Measurements from ENCODE around the gene LRRFIP2.

LRRFIP2 gene

DNA sequence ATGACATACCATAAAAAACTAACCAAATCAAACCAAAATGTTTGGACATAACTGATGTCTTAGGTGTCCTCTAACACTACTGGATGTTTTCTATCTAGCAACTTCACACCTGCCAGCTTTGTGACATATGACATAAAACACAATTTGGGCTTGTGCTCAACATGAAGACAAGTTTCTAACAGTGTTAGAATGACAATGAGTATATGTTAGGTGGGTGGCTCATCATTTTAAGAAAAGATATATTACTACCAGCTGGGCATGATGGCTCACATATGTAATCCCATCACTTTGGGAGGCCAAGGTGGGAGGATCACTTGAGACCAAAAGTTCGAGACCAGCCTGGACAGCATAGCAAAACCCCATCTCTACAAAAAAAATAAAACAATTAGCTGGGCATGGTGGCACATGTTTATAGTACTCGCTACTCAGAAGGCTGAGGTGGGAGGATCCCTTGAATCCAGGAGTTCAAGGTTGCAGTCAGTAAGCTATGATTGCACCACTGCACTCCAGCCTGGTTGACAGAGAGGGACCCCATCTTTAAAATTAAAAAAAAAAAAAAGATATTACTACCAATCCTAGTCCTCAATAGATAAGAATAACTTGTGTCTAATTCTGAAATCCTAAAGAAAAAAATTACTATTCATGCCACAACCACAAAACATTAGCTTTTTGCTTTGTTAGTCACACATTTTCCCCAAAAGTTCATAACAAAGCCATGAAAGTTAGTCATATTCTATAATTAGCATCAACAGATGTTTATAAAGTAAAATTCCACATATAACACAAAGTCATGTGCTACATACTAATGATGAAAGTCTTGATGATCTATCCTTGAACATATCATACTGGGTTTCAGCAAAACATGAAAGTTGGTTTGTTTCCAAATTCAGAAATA is 59.9 kb downstream of the LRRFIP2 start:
- no peak for DNase-seq

DNA sequence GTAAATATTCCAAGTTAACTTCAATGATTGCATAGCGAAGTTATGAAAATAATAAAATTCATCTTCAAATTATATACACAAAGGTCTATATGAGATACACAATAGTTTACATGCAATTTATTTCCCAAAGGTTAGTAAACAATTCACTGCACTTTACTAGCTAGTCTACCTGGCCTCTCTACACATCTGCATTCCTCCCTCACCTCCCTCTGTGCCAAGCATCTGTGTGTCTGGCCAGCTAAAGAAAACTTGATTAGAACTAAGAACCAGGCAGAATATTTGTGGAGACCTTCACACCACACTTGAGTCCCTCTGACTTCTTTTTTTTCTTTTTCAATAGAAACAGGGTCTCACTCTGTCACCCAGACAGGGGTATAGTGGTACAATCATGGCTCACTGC is 61.4 kb downstream of the LRRFIP2 start:
- no peak for DNase-seq

DNA sequence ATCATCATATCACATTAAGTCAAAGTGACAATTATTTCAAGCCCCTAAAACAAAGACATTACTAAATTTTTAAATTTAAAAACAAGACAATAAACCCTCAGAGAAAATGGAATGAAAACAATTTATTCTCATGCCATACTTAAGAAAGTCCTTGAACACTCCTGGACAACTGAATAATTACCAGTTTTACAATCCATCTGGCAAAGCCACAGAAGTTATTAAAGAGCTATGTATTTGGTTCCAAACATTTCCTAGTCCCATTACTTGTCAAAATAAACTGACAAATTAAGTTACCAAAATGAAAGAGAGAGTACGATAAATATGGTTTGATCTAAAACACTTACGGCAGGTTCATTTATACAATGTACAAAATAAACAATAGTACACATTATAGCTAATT is 63.2 kb downstream of the LRRFIP2 start:
- DNase-seq: no peak

DNA sequence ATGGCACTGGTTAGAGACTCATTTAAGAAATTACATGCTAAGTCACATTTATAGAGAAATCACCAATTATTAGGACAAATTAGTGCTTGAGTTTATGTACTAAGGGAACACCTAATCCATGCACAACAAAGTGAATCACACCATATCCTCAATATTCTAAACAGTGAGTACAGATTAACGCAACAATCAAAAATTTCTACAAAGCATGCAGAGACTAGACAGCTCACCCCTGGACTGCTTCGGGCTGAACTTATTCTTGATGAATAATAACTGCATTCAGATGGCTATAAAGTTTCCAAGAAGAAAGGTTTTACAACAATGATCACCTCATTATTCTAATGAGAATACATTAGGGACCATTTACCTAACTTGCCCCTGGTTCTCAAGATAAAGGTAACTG is 66.5 kb downstream of the LRRFIP2 start:
- no peak for DNase-seq

DNA sequence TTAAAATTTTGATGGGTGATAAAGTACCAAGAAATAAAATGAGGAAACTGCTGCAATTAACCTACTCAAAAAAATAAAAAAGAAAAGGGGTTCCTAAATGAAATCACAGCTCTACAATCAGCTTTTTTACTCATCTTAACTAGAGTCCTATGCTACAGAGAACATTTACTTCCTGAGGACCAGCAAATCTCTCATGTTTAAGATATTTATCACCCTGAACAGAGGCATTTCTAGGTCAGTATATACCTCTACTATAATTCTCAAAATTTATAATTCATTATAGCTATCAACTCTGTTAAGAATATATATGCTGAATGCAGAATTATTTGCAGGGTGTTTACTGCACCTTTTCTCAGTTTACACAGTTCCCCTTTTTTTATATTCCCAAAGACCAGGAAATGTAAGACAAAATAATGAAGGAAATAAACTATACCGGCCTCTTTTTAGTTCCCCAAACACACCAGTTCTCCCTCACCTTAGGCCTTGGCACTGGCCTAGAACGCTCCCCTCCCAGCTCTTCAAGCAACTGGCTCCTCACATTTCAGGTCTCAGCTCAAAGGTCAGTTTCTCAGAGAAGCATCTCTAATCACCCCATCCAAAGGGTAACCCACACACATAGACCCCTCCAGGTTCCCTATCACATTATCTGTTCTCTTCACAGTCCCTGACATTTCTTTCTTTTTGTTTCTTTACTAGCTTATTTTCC is 71.1 kb downstream of the LRRFIP2 start:
- DNase-seq: no peak

DNA sequence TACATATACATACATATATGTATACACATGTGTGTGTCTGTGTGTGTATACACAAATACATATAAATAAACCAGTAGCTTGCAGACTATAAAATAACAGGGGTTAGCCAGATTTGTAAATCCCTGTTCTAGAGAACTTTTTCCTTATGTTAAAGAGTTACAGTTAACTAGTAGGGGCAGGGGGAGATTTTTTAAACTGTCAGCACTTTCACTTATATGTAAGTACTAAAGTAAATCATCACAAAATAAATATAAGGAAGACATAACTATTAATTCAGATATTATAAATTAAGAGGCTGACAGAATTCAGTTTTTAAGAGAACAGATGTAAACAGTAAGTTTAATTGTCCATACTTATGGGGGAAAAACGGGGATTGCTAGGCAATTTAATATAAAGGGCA is 74.0 kb downstream of the LRRFIP2 start:
- no peak for DNase-seq

DNA sequence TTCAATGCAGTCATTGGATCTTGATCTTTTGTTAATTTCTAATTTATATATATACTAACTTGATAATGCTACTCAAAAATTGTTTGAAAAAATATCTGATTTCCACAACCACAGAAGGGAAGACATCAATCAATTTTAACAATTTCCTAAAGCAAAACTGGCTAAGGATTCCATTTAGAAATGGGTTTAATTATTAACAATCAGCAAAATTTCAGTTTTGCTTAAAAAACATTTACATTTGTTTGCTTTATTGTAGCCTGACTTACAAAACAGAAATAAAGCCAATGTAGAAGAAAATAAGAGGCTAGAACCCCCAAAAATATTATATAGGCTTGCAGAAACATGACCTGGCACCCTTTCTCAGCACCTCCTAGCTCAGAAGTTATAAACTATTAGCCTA is 74.9 kb downstream of the LRRFIP2 start:
- DNase-seq: no peak

DNA sequence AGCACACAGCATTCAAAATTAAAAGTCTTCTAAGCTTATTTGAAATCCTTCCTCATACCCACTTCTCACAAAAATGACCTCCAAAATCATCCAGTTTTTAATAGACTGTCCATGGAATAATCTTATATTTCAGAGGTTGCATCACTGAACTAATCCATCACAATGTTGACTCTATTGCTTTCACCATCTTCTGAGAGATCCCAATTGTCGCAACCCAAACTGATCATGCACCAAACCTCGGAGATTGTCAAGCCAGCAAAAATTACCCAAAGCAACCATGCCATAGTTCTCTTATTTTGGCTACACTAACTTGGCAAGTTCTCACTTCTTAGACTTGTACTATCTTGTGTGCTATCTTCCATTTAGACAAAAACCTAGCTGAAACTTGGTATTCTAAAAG is 75.5 kb downstream of the LRRFIP2 start:
- no peak for DNase-seq

DNA sequence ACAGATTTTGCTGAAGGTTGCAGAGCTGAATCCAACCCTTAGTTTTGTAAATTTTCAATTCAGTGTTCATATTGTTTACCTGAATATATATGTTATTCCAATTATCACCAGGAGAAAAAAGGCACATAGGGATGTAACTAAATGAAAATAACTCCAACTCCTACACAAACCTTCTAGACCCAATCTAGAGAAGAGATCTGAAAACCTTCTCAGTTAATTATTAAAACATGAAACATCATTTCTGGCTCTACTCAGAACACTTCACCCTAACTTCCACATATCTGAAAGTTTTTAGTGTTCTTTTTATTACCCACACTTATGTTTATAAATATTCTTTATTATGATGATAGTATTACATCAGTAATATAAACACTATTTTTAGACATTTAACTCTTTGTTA is 76.6 kb downstream of the LRRFIP2 start:
- no peak for DNase-seq

DNA sequence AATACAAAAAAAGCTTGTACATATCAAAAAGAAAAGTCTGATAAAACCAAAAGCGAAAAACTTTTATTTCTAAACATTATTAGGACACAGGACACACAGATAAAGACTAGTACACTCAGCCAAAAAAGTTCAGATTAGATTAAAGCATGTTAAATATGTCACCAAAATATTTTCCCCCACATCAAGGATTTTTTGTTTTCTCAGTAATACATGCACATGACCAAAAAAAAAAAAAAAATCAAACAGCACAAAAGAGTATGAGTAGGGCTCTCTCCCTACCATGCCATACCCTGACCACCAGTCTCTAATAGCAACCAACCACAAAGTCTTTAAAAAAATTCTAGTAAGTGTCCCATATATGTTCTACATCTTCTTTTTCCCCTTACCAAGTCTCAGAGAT is 77.4 kb downstream of the LRRFIP2 start:
- DNase-seq: no peak

DNA sequence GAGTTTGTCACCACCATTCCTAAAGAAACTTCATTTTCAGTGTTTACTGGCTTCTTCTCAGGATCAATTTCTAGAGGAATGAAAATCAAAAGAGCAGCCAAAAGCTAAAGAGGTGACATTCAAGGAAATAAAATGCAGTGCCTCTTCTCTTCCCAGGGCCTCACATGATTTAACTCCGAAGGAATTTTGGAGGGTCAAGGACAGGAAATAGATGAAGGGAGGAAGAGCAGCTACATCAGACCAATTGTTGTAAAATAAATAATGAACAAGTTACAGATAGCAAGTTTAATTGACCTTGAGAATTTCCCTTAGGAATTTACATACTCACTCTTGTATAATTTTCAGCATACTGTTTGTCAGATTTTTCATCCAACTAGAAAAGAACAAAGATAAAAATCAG is 78.1 kb downstream of the LRRFIP2 start:
- DNase-seq: no peak

DNA sequence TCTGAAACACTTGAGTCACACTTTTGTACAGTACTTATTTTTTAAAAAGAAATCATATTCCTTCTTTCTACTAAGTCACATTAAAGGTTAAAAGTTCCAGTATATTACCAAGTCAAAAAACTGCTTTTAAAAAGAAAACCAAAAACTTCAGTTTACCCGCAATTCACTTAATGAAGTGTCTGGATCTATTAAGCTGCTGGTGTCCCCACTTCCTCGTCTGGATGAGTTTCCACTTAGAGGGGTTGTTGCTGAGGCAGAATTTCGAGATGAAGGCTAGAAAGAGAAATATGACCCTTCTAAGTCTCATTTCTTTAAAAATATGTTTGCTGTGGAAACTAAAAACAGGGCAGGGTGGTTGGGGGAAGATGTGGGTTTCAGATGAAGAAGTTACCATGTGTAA is 79.7 kb downstream of the LRRFIP2 start:
- no peak for DNase-seq

DNA sequence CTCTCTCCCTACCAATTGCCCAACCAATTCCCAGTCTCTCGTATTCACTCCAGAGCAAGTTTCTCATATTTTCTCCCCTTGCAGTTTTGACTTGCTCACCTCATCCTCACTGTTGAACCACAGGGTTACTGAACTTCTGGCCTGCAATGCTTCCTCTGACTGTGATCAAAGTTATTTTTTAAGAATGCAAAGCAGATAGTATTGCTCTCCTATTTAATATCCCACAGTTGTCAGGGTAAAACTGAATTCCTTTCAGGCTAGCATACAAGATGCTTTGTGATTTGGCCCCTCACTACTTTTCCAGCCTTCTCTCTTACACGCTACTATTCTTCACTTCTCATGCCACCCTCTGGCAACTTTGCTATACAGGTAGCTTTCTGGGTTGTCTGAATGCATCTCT is 80.9 kb downstream of the LRRFIP2 start:
- no peak for DNase-seq

DNA sequence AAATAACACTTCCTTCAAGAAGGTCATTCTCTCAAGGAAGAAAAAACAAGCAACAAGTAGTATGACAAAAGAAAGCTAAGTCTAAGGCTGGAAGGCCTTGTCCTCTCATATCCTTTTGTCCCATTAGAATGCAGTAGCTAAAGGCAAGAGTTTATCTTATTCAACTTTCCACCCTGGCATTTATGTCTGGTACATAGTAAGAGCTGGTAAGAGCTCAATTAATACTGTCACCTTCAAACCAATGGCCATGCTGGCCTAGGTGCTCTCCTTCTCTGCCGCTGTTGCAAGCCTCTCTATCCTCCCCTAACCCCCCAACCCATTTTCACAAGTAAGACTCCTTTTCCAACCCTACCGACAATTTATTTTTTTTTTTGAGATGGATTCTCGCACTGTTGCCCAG is 81.9 kb downstream of the LRRFIP2 start:
- no peak for DNase-seq

DNA sequence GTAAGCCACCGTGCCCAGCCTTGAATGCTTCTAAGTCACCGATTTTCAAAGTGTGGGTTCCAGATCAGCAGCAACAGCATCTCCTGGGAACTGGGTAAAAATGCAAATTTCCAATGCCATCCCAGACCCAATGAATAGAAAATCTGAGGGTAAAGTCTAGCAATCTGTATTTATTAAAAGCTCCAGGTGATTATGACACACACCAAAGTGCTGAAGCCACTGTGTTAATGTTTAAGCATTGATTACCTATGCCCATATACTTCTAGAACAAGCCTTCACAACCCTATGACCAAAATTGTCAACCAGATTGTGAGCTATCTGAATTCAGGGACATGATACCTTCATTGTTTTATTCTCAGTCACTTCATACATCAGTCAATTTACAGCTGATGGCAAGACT is 86.5 kb downstream of the LRRFIP2 start:
- no peak for DNase-seq

DNA sequence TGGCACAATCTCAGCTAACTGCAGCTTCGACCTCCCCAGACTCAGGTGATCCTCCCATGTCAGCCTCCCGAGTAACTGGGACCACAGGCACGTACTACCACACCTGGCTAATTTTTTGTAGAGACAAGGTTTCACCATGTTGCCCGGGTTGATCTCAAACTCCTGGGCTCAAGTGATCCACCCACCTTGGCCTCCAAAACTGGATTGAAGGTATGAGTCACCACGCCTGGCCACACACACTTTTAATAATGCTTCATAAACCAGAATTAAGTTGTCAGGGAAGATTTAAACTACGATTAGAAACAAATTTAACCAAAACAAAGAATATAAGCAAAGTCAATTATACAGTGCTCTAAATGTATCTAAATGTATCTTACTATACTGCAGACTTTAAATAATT is 87.5 kb downstream of the LRRFIP2 start:
- no peak for DNase-seq

DNA sequence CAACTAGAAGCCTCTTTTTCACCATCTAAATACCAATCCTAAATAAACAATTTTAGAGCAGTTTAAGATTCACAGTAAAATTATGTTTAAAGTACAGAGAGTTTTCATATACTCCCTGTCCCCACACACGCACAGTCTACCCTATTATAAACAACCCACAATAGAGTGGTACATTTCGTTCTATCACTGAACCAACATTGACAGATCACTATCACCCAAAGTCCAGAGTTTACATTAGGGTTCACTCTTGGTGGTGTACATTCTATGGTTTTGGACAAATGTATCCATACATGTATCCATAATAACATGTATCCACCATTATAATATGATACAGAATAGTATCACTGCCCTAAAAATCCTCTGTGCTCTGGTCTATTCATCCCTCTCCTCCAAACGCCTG is 92.1 kb downstream of the LRRFIP2 start:
- DNase-seq: no peak

DNA sequence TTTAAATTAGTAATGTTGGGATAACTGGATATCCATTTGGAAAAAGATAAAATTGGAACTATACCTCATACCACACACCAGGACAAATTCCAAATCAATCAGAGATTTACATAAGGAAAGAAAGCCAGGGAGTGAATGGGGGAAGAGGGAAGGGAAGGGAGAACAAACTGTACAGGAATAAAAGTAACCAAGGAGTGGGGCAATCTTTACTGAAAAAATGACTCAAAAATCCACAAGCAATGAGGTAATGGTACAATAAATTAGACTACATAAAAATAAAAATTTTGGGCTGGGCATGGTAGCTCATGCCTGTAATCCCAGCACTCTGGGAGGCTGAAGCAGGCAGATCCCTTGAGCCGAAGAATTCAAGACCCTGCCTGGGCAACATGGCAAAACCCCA is 98.4 kb downstream of the LRRFIP2 start:
- DNase-seq: no peak

DNA sequence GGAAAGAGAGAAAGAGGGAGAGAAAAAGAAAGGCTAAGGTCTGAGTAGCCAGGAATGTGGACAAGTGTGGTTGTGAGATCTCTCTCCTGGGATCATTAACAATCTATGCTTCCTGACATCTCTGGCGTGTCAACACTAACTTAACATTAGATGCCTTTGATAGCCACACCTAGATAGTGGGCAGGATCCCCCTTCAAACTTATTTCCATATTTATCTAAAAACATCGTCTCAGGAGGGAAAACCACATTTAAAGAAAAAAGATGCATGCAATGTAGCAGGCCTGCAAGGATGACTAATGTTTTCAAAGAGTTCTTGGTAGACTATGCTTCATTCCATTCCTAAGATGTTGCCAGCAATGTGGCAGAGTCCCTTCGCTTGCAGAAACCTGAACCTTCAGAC is 100.2 kb downstream of the LRRFIP2 start:
- DNase-seq: no peak

DNA sequence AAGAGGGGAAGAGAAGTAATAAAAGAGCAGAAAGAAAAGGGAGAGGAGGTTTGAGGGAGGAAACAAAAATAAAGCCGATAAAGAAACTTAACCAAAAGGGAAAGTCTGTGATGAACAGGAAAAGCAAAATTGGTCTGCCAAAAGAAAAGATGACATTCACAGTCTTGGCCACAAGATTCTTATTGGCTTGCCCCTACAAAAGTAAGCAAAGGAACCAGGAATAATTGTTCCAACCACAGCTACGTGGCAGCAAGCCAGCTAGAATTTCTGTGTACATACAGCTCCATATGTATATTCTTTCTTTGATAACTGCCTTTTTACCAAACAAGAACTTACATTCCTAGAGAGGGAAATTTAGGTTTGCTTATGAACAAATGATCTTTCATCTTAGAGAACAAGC is 101.5 kb downstream of the LRRFIP2 start:
- no peak for DNase-seq

DNA sequence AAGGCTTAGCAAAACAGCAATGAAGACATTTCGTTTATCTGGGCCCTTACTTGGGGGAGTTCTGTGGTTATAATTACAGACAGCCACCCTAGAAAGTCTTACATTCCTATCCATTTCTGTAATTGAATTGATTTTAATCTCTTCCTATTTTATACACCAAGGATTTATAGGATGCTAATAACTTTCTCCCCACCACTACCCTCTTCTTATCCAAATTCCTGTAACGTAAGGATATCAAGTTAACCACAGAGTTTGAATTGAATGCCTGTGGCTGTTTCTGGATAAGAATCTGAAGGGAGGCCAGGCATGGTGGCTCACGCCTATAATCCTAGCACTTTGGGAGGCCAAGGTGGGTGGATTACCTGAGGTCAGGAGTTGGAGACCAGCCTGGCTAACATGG is 102.5 kb downstream of the LRRFIP2 start:
- DNase-seq: no peak

DNA sequence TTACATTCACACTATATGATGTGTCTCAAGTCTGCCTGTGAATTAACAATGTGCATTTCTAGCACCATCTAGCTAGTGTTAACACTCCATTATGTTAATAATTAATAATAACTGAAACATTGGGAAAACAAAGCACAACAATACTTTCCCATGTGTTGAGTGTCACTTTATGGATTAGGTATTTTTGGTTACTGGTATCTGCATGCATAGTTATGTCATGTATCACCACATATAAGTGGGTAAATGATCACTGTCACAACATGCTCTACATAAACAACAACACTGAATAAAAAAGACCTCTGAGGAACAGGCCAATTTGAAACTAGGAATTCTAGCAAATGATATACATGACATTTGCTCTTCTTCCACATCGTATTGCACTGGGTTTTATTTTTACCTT is 106.4 kb downstream of the LRRFIP2 start:
- DNase-seq: no peak

DNA sequence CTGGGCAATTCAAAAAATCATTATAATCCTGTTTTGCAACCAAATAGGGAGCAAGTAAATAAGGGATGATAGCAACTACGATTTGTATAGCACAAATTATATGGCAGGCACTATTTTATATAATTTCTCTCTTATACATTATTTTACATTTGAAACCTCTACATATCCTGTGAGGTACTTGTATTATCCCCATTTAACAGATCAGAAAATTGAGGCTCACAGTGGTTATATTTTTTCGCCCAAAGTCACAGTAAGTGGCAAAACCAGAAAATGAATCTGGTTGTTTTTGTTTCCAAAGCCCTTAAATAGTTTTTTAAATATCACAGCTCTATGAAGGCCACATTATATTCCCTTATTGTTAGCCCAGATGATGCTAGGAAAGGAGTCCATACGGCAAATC is 106.8 kb downstream of the LRRFIP2 start:
- no peak for DNase-seq

DNA sequence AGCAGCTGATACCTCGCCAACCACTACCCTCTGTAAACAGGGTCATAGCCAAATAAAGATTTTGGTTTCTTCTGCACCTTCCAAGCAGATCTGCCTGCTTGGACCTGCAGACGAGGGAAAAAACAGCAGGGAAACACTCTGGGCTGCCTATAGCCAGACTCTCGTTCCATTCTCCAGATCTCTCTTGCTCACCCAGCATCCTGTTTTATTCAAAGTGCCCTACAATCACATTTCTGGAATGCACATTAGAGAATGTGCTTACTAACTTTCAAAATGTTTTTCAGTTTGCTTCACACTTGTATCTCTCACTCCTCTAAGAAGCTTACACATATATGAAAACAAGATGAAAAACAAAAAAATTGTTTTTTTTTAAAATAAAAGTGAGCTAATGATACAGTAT is 109.6 kb downstream of the LRRFIP2 start:
- DNase-seq: no peak

DNA sequence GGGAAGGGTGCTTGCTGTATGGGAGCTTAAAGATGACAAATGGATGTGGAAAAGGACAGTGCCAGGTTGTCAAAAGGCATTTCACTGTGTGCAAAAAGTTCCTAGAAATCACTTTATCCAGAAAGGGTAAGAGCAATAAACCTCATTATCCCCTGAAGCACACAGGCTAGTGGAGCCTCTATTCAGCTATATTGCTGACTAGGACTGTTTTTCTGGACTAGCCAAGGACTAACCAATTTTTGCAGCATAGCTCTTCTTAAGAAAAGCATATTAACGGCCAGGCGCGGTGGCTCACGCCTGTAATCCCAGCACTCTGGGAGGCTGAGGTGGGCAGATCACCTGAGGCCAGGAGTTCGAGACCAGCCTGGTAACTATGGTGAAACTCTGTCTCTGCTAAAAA is 116.3 kb downstream of the LRRFIP2 start:
- DNase-seq: no peak

Data from SHP77 (cell line).